ENCODE measurements around the gene RIN3.
"Not testable (repeated sequence)": the region's sequence is repeated elsewhere in the genome, so short reads cannot be mapped to it uniquely, and the experiment has no call there.

Gene RIN3

GRCh38 chr14:92675976-92676375 lies 162.4 kb downstream of the RIN3 start:
- DNase-seq: no peak

- no peak for DNase-seq
These were observed 163.0 kb downstream of the RIN3 start for GRCh38 chr14:92676403-92677086.

GRCh38 chr14:92677087-92677668 lies 163.6 kb downstream of the RIN3 start:
- DNase-seq: peak; percentile 57

- no peak for DNase-seq
These were observed 164.4 kb downstream of the RIN3 start for GRCh38 chr14:92677955-92678354.

GRCh38 chr14:92678766-92679165 lies 165.2 kb downstream of the RIN3 start:
- no peak for DNase-seq

GRCh38 chr14:92679246-92679645 lies 165.7 kb downstream of the RIN3 start:
- no peak for DNase-seq

GRCh38 chr14:92680330-92680729 lies 166.7 kb downstream of the RIN3 start:
- not testable (repeated sequence) for DNase-seq

- DNase-seq: peak; percentile 66
These were observed 167.4 kb downstream of the RIN3 start for GRCh38 chr14:92680781-92681650.

- DNase-seq: no peak
These were observed 169.5 kb downstream of the RIN3 start for GRCh38 chr14:92683041-92683440.

- DNase-seq: no peak
These were observed 171.4 kb downstream of the RIN3 start for GRCh38 chr14:92684801-92685560.

- no peak for DNase-seq
These were observed 172.3 kb downstream of the RIN3 start for GRCh38 chr14:92685784-92686355.

- DNase-seq: no peak
These were observed 172.9 kb downstream of the RIN3 start for GRCh38 chr14:92686411-92686899.

- DNase-seq: peak; percentile 43
These were observed 173.4 kb downstream of the RIN3 start for GRCh38 chr14:92686900-92687427.

GRCh38 chr14:92687681-92688433 lies 174.3 kb downstream of the RIN3 start:
- DNase-seq: no peak

GRCh38 chr14:92688434-92689375 lies 175.1 kb downstream of the RIN3 start:
- no peak for DNase-seq

- DNase-seq: no peak
These were observed 176.8 kb downstream of the RIN3 start for GRCh38 chr14:92690171-92691011.

GRCh38 chr14:92692822-92693226 lies 179.2 kb downstream of the RIN3 start:
- no peak for DNase-seq

- DNase-seq: no peak
These were observed 180.6 kb downstream of the RIN3 start for GRCh38 chr14:92693998-92694795.

Data from stimulated activated naive CD4-positive, alpha-beta T cell treated with Interleukin-2 at 50 U/mL for 16 hours (primary cell).